Measurements from ENCODE around the gene B4GALNT2.
A peak's percentile ranks its signal among the peaks of the same experiment; 100 is the strongest.
"Not testable (repeated sequence)": the region's sequence is repeated elsewhere in the genome, so short reads cannot be mapped to it uniquely, and the experiment has no call there.

Gene B4GALNT2

GRCh38 chr17:49132699-49133364, at the start of gene B4GALNT2:
Gene B4GALNT2 (plus strand): TSS chr17:49132769. CDS start chr17:49132793, 24 bp downstream.
- peak in 1 of 51 donors; percentile 1 for DNase-seq

- DNase-seq: not testable (repeated sequence)
Measured at GRCh38 chr17:49085046-49085445, 47.5 kb upstream of the B4GALNT2 start.

DNA sequence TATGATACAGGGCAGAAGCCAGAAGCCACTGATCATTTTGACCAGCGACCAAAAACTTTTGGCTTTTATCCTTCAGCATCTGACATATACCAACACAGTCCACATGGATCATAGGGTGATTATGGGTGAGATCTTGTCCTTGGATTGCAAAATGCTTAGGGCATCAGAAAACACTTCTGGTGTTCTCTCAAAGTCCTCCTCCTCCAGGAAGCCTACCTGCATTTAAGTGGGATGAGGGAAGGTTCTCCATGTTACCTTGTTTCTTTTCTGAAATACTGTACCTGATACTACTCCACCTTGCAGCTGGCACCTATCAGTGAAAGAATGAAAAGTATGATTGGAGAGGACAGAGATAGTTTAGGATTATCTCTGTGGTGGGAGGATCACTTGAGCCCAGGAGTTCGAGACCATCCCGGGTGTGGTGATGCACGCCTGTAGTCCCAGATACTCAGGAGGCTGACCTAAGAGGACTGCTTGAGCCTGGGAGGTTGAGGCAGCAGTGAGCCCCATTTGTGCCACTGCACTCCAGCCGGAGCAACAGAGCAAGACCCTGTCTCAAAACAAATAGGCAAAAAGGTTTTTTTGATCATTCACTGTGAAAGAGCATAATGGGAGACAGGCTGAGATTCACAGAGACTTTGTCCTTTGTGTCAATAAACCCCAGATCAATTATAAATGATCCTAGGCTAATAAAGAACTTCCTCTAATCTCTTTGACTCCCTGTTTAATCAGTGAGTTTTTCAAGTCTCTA, 46.8 kb upstream of the B4GALNT2 start:
- DNase-seq: no peak

GRCh38 chr17:49086316-49086605, 46.3 kb upstream of the B4GALNT2 start:
- no peak for DNase-seq

DNA sequence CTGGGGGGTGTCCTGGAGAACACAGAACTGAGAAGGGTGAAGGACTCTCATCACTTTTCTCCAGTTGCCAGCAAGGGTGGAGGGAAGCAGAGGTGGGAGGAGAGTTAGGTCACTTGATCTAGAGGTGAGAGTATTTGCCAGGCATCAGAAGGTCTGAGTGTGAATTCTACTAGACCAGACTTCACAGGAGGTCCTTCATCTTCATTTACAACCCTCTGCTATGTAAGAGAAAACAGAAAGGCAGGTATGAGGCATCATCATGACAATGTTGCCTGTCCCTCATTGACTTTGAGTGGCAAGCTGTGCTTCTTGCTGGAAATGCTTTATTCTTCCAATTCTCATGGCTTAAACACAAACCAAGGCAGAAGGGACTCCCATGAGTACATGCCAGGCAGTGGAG, 45.9 kb upstream of the B4GALNT2 start:
- DNase-seq: no peak

GRCh38 chr17:49089094-49089493, 43.5 kb upstream of the B4GALNT2 start:
- DNase-seq: no peak

DNA sequence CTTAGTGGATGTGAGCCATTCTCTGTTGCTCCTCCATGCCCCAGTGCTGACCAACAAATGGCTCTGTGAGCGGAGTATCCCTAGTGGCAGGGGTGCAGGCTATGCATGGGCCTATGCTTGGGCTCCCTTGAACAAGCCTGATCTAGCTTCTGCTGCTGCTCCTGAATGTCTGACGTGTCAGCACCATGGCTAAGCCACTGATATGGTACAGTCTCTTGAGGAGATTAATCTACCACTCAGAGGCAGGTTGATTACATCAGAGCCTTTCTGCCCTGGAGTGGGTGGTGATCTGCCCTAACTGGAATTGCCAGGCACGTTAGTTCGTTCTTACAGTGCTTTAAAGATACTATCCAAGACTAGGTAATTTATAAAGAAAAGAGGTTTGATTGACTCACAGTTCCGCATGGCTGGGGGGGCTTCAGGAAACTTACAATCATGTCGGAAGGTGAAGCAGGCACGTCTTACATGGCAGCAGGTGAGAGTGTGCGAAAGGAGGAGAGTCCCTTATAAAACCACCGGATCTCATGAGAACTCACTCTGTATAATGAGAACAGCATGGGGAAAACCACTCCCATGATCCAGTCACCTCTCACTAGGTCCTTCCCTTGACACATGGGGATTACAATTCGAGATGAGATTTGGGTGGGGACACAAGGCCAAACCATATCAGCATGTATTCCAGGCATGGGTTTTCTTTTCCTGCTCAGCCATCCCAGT, 41.5 kb upstream of the B4GALNT2 start:
- no peak for DNase-seq

DNA sequence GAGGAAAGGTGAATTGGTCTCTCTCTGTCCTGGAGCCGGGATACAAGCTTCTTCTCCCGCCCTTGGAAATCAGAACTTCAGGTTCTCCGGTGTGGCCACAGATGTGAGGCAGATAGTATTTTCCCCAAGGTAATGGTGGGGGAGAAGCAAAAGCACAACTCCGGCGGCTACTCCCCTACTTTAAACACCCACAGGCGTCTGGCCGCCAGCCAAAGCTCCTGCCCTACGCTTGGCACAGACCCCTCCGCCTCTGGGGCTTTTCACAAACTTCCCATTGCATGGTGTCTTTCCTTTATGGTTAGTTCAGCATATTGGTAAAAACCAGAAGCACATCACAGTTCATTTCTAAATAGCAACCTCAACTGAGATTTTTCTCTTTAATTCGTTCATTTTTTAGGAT, 39.4 kb upstream of the B4GALNT2 start:
- DNase-seq: no peak

DNA sequence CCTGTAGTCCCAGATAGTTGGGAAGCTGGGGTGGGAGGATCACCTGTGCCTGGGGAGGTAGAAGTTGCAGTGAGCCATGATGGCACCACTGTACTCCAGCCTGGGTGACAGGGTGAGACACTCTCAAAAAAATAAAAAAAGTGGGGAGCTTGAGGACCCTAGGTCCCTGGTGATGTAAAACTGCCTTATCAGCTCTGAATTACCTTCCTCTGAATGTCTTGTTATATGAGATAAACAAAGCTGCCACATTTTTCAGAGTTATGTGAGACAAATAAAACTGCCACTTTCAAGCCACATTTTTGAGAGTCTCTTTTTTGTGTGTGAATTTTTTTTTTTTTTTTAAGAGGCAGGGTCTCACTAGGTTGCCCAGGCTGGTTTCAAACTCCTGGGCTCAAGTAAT, 32.0 kb upstream of the B4GALNT2 start:
- DNase-seq: no peak

DNA sequence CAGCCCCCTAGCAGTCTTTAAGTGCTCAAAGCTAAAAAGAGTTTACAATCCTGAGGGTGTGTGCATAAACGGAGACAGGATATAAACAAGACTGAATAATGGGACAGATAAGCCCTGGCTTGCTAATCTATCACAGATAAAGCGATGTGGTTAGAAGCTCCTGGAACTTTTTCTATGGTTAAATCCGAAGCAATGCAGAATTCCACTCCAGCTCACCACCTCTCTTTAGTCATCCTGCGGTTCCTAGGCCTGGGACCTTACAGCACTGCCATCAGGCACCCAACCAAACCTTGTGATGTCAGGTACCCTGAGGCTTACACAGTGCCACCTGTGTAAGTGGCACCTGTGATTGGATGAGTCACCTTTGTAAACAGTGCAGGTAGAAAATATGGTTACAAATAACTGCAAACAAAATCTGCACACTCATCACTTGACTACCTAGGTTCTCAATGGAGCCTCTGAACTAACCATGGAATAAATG, 31.5 kb upstream of the B4GALNT2 start:
- DNase-seq: no peak

DNA sequence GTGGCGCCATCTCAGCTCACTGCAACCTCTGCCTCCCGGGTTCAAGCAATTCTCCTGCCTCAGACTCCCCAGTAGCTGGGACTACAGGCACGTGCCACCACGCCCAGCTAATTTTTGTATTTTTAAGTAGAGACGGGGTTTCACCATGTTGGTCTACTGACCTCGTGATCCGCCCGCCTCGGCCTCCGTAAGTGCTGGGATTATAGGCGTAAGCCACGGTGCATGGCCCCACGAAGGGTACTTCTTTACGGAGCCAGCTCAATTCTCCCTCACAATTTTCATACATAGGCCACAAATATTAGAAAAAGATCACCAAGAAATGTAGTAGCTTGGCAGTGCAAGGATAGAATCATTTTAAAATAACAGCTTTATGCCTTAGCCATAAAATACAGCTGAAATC, 29.2 kb upstream of the B4GALNT2 start:
- not testable (repeated sequence) for DNase-seq

- DNase-seq: no peak
Measured at GRCh38 chr17:49104511-49105074, 28.0 kb upstream of the B4GALNT2 start.

DNA sequence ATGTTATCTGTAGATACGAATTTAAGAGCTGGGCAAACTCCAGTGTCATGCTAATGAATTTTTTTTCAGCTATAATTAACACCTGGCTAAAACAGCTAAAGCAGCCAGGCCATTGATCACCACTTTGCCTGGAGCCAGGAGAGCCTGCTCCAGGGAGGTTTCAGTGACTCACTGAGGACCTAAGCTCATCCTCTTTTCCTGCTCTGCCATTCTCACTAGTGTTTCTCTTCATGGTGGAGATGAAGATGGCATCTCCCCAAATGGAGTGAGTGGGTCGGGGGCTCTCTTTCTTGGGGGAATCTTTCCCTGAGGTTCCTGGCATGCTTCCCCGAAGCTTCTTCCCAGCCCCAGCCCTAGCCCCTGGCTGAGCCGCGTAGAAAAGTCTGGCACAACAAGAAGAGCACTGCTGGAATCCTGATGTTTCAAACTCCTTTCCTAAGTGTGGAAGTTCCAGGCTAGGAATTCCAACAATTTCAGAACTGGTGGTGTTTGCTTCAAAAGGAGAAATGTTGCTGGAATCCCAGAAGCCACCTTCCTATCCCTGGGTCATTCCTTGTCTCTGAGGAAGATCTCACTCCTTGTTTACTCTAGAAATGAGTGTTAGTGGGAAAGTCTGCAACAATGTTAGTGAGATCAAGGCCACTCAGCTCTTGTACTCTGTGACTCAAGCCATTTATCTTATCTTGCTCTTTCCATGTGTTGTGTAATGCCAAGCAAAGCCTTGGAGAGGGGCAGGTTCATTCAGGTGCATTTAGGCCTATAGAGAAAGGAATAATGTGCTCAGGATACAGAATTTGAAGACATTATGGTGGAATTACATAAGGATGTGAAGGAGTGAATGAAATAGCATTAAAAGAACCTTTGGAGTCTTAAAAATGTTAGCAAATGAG, 26.0 kb upstream of the B4GALNT2 start:
- DNase-seq: no peak

DNA sequence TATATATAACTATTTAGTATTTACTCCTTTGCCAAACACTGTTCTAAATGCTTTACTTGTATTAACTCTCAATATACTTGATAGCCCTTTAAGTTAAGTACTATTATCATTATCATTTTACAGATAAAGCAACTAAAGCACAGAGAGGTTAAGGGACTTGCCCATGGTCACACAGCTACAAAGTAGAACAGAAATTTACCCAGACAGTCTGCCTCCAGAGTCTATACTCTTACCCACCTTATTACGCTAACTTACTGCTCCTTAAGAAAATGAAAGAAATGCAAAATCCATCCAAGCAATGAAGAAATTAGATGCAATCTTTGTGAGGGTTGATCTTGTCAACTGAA, 25.4 kb upstream of the B4GALNT2 start:
- DNase-seq: no peak

DNA sequence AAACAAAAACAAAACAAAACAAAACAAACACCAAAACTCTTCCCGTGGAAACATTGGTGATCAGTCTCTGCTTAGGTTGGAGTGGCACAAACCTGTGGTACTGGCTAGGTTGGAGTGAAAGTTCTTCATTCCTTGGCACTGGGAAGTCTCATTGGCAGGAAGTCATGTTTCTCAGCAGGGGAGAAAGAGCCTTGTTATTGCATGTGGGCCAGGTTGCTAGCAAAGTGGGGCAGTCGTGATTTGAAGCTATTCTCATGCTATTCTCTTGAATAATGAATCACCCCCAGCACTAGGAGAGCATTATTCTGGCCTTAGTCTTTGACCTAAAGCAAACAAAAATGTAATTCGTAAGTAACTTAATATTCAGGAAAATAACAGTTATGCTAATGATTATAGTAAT, 24.3 kb upstream of the B4GALNT2 start:
- peak in 13 of 51 donors; percentile 2 to 27 (median 10) for DNase-seq

DNA sequence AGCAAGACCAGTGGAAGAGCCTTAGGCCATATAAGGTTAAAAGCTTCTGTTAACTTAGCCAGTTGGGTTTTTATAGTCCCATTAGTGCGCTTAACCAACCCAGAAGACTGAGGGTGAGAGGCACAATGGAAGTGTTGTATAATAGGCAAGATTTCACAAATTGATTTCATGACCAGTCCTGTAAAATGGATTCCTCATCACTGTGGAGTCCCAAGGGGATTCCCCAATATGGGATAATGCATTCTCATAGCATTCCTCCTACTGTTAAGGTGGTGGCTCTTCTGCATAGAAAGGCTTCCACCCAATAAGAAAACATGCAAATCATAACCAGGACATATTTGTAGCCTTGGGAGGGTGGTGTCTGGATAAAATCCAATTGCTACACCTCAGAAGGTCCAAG, 22.1 kb upstream of the B4GALNT2 start:
- DNase-seq: no peak

- DNase-seq: no peak
Measured at GRCh38 chr17:49111934-49112333, 20.6 kb upstream of the B4GALNT2 start.

- DNase-seq: no peak
Measured at GRCh38 chr17:49112936-49113335, 19.6 kb upstream of the B4GALNT2 start.

- DNase-seq: no peak
Measured at GRCh38 chr17:49114703-49115102, 17.9 kb upstream of the B4GALNT2 start.

- DNase-seq: no peak
Measured at GRCh38 chr17:49117587-49118230, 14.9 kb upstream of the B4GALNT2 start.

DNA sequence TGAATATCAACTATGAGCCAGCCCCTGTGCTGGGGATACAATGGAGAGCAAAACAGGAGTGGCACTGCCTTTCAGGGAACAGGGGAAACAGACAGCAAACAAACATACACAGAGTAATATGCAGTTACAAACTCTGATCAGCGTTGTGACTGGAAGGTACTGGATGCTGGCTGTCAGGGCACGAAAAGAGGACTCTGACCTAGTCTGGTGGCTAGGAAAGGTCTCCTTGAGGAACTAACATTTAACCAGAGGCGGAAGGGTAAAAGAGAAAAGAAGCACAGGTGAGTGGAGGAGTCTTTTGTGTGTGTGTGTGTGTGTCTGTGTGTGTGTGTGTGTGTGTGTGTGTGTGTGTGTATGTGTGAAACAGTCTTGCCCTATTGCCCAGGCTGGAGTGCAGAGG, 12.4 kb upstream of the B4GALNT2 start:
- no peak for DNase-seq

All from hypothalamus (tissue), 51 donors.